ENCODE data around the gene TRAPPC5.

The TRAPPC5 gene

GRCh38 chr19:7677669-7678311 is 2.8 kb upstream of the TRAPPC5 start:
- no peak for DNase-seq

GRCh38 chr19:7678971-7679751 is 1.5 kb upstream of the TRAPPC5 start:
- DNase-seq: peak; percentile 28

- no peak for DNase-seq
Measured at GRCh38 chr19:7679771-7680605, 645 bp upstream of the TRAPPC5 start.

- DNase-seq: peak; percentile 39
Measured at GRCh38 chr19:7681340-7682174, 924 bp downstream of the TRAPPC5 start.

GRCh38 chr19:7682175-7682855 is 1.7 kb downstream of the TRAPPC5 start:
- DNase-seq: no peak

GRCh38 chr19:7685546-7686445 is 5.2 kb downstream of the TRAPPC5 start:
- DNase-seq: no peak

GRCh38 chr19:7687177-7687576 is 6.5 kb downstream of the TRAPPC5 start:
- DNase-seq: no peak

GRCh38 chr19:7689165-7689564 is 8.5 kb downstream of the TRAPPC5 start:
- no peak for DNase-seq

GRCh38 chr19:7690779-7691258 is 10.2 kb downstream of the TRAPPC5 start:
- no peak for DNase-seq

- no peak for DNase-seq
Measured at GRCh38 chr19:7691497-7691896, 10.9 kb downstream of the TRAPPC5 start.

- no peak for DNase-seq
Measured at GRCh38 chr19:7692417-7693088, 11.9 kb downstream of the TRAPPC5 start.

GRCh38 chr19:7694499-7694898 is 13.9 kb downstream of the TRAPPC5 start:
- no peak for DNase-seq

GRCh38 chr19:7697721-7698287 is 17.2 kb downstream of the TRAPPC5 start:
- DNase-seq: no peak

- no peak for DNase-seq
Measured at GRCh38 chr19:7698583-7698982, 17.9 kb downstream of the TRAPPC5 start.

GRCh38 chr19:7699003-7699402 is 18.4 kb downstream of the TRAPPC5 start:
- no peak for DNase-seq

- no peak for DNase-seq
Measured at GRCh38 chr19:7699417-7700401, 19.1 kb downstream of the TRAPPC5 start.

- no peak for DNase-seq
Measured at GRCh38 chr19:7701049-7701653, 20.5 kb downstream of the TRAPPC5 start.
